H1 (cell line): ENCODE data around the gene TMBIM1.

Experiments used
- CEBPB ChIP-seq: IDR thresholded peaks from 2 replicates; pipeline ENCODE4 v1.6.1; 2012; ENCODE audit warnings: low read depth, low read length
- EP300 ChIP-seq, 2 experiments: IDR thresholded peaks; 1 replicate in 1 of 2; 2 replicates in 1 of 2; pipeline ENCODE4 v1.6.1; 2011 to 2012; ENCODE audit warnings: low read depth in 2 of 2, low read length in 2 of 2, mild to moderate bottlenecking in 2 of 2, borderline replicate concordance in 1 of 2, inconsistent platforms in 1 of 2, moderate library complexity in 1 of 2
- POLR2A ChIP-seq, 2 experiments: IDR thresholded peaks; 1 replicate in 1 of 2; 2 replicates in 1 of 2; pipeline ENCODE4 v1.6.1; 2011; ENCODE audit warnings: low read depth in 2 of 2, low read length in 2 of 2, mild to moderate bottlenecking in 2 of 2; ENCODE audit errors: control extremely low read depth in 1 of 2
- POLR2AphosphoS5 ChIP-seq: IDR thresholded peaks from 2 replicates; pipeline ENCODE4 v1.6.1; 2011; ENCODE audit warnings: low read depth, low read length
- RFX5 ChIP-seq: IDR thresholded peaks from 2 replicates; pipeline ENCODE4 v1.6.1; 2011; ENCODE audit warnings: low read depth, low read length, improper control_type of control experiment, borderline replicate concordance
- SP1 ChIP-seq: IDR thresholded peaks from 2 replicates; pipeline ENCODE4 v1.6.1; 2011; ENCODE audit warnings: low read depth, low read length
- ZNF274 ChIP-seq: IDR thresholded peaks from 2 replicates; pipeline ENCODE4 v1.7.0; 2012; ENCODE audit warnings: low read length, borderline replicate concordance; ENCODE audit errors: extremely low read depth
- TF ChIP-seq, protein P1 (sequence below), 3 experiments: IDR thresholded peaks; 1 replicate in 2 of 3; 2 replicates in 1 of 3; pipeline versions ENCODE4 v1.5.1 to v1.6.1; 2011; ENCODE audit warnings: low read length in 3 of 3, mild to moderate bottlenecking in 3 of 3, inconsistent platforms in 2 of 3, low read depth in 1 of 3, moderate library complexity in 1 of 3; ENCODE audit not compliant: insufficient read depth in 1 of 3; ENCODE audit errors: control extremely low read depth in 1 of 3
- TF ChIP-seq, protein P2 (sequence below): IDR thresholded peaks from 2 replicates; pipeline ENCODE4 v1.6.1; 2012; ENCODE audit warnings: inconsistent platforms

DNA sequence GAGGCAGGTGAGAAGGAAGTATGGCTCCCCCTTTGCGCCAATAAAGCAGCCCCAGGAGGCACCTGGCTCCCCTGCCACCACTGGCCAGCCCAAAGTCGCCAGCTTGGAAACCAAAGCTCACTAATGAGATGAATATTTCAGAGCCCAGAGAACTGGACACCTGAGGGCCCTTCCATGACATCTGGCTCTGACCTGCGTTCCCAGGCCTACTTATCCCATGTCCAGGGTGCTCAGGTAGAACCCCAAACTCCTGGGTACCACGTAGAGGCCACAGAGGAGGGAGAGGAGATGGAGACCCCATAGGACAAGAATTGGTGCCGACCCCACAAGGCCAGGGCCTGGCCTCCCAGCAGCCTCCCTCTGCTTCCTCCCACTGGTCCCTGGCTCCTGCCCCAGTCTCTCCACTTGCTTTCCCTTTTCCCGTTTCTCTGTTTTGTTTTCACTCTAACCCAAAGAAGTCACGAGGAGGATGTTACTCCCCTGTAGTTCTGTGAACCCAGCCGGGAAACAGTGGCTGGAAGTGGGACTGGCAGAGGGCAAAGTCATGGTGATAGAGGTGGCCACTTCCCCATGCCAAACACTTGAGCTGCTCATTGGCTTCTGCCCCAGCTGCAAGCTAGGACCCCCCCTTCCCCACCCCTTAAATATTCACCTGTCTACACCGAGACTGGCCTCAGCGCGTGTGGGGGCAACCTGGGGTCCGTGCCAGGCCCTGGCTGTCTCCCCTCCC is 820 bp downstream of the TMBIM1 start:
- TF ChIP-seq RFX5 = no peak
- TF ChIP-seq, protein P1, sequence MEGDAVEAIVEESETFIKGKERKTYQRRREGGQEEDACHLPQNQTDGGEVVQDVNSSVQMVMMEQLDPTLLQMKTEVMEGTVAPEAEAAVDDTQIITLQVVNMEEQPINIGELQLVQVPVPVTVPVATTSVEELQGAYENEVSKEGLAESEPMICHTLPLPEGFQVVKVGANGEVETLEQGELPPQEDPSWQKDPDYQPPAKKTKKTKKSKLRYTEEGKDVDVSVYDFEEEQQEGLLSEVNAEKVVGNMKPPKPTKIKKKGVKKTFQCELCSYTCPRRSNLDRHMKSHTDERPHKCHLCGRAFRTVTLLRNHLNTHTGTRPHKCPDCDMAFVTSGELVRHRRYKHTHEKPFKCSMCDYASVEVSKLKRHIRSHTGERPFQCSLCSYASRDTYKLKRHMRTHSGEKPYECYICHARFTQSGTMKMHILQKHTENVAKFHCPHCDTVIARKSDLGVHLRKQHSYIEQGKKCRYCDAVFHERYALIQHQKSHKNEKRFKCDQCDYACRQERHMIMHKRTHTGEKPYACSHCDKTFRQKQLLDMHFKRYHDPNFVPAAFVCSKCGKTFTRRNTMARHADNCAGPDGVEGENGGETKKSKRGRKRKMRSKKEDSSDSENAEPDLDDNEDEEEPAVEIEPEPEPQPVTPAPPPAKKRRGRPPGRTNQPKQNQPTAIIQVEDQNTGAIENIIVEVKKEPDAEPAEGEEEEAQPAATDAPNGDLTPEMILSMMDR (IDR thresholded peaks at IDR 0.05; ENCODE audit: control extremely low read depth in 1 of 3, insufficient read depth in 1 of 3, low read depth in 1 of 3, low read length in 3 of 3) = no peak
- no peak for TF ChIP-seq SP1
- TF ChIP-seq, protein P2, sequence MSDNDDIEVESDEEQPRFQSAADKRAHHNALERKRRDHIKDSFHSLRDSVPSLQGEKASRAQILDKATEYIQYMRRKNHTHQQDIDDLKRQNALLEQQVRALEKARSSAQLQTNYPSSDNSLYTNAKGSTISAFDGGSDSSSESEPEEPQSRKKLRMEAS = no peak
- no peak for TF ChIP-seq CEBPB
- TF ChIP-seq POLR2A (IDR thresholded peaks at IDR 0.05; ENCODE audit: control extremely low read depth in 1 of 2, low read depth in 2 of 2, low read length in 2 of 2) = no peak
- TF ChIP-seq ZNF274 = no peak
- no peak for TF ChIP-seq EP300 (IDR thresholded peaks at IDR 0.05; ENCODE audit: borderline replicate concordance in 1 of 2, low read depth in 2 of 2, low read length in 2 of 2)
- TF ChIP-seq POLR2AphosphoS5 = no peak
